Measurements from ENCODE around the gene PIEZO2.

PIEZO2 gene

DNA sequence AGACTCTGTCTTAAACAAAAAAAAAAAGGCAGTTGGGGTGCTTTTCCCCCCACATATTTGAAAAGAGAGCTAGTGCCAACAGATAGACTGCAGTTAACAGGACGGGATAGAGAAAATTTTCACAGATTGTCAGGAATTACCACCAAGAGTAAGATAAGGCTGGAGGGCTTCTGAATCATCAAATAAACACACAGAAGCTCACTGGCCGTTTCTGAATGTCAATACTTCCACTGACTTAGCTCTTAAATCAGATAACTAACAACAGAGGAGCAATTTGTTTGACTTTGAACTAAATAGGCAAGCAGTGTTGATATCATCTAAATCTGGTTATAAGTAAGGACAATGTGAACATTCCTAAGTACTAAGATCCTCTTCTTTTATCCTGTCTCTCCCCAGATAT is 34.7 kb downstream of the PIEZO2 start:
- Histone ChIP-seq H3K27me3 (replicated peaks in 2 of 5; ENCODE audit: control insufficient read depth in 4 of 5, insufficient read depth in 5 of 5, low read length in 4 of 5) (peaks cover 0 to 2% (median 0%) of the 10 kb centered on the region in 5 experiments), H3K9me3 (ENCODE audit: control extremely low read depth in 1 of 5, control insufficient read depth in 4 of 5, insufficient read depth in 2 of 5, low read depth in 1 of 5, low read length in 4 of 5) (no peaks in the 10 kb centered on the region), H3K4me3 (ENCODE audit: control insufficient read depth in 1 of 7, extremely low read depth in 1 of 7, insufficient read depth in 4 of 7, low read depth in 2 of 7, low read length in 6 of 7) (no peak overlapping the region), H3K36me3 (ENCODE audit: control insufficient read depth in 4 of 4, insufficient read depth in 4 of 4, low read length in 3 of 4) (no peaks in the 10 kb centered on the region), H3K27ac (ENCODE audit: insufficient read depth in 1 of 2, low read depth in 1 of 2, low read length in 2 of 2, poor library complexity in 1 of 2, severe bottlenecking in 2 of 2) (no peak overlapping the region), H3K4me1 (ENCODE audit: control extremely low read depth in 1 of 4, control insufficient read depth in 4 of 4, insufficient read depth in 4 of 4, low read length in 3 of 4) (no peaks in the 10 kb centered on the region)
- 83% methylated on average over 1 of the region's 2 CpGs for WGBS (ENCODE audit: insufficient coverage)
- CTCF ChIA-PET, result interaction anchor here (0.6 kb wide), 1 partner anchor 9 kb away, joined by 3 read pairs; no protein-coding TSS in a partner anchor
- no peak for DNase-seq
- POLR2A ChIA-PET, result no interaction called here

DNA sequence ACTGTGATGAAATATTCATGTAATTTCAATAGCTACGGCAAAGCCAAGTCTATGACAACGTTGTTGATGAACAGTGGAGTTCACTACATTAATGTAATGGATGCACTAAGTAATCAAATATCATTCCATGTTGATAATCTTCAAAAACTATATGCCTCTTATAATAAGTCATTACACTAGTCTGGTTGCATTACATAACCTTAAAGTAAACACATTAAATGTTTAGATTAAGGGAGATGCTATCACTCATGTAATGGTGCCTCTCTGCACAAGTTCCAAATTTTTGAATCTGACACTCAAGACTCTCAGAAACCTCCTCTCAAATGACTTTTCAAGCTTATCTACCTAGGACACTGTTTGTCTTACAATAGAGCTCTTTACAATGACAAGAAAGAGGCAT is 35.4 kb downstream of the PIEZO2 start:
- no peak overlapping the region for H3K4me3 ChIP-seq (ENCODE audit: control insufficient read depth in 1 of 7, extremely low read depth in 1 of 7, insufficient read depth in 4 of 7, low read depth in 2 of 7, low read length in 6 of 7)
- peaks cover 0 to 2% (median 0%) of the 10 kb centered on the region in 5 experiments for H3K27me3 ChIP-seq (replicated peaks in 2 of 5; ENCODE audit: control insufficient read depth in 4 of 5, insufficient read depth in 5 of 5, low read length in 4 of 5)
- CTCF ChIA-PET, result no interaction called here
- no peak overlapping the region for H3K27ac ChIP-seq (ENCODE audit: insufficient read depth in 1 of 2, low read depth in 1 of 2, low read length in 2 of 2, poor library complexity in 1 of 2, severe bottlenecking in 2 of 2)
- WGBS (ENCODE audit: insufficient coverage), result no CpG with 5 or more reads among the region's 2 CpGs
- POLR2A ChIA-PET, result no interaction called here
- DNase-seq, result no peak
- H3K36me3 ChIP-seq (ENCODE audit: control insufficient read depth in 4 of 4, insufficient read depth in 4 of 4, low read length in 3 of 4), result no peaks in the 10 kb centered on the region
- no peaks in the 10 kb centered on the region for H3K9me3 ChIP-seq (ENCODE audit: control extremely low read depth in 1 of 5, control insufficient read depth in 4 of 5, insufficient read depth in 2 of 5, low read depth in 1 of 5, low read length in 4 of 5)
- H3K4me1 ChIP-seq (ENCODE audit: control extremely low read depth in 1 of 4, control insufficient read depth in 4 of 4, insufficient read depth in 4 of 4, low read length in 3 of 4), result no peaks in the 10 kb centered on the region

DNA sequence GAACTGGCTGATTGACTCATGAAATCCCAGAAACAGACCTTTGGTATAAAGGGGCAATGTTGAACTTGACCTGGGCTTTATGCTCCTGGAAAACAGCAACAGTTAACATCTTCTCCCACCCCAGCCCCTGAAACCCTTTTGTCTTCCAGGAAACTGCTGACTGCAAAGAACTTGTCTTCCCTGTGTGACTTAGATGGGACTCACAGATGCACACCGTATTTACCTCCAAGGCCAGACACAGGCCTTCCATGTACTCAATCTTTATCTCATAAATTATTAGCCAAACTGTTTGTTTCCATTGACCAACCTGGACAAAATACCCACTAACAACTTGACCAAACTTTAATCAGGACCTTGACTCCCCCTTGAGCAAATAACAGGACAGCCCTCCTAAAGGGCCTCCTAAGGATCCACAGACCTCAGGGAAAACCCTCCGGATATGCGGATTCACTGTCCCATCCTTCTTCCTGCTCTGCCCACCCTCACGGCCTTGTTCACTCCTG is 36.3 kb downstream of the PIEZO2 start:
- H3K27me3 ChIP-seq (replicated peaks in 2 of 5; ENCODE audit: control insufficient read depth in 4 of 5, insufficient read depth in 5 of 5, low read length in 4 of 5), result peaks cover 0 to under 1% (median 0%) of the 10 kb centered on the region in 5 experiments
- POLR2A ChIA-PET, result no interaction called here
- no peak overlapping the region for H3K4me3 ChIP-seq (ENCODE audit: control insufficient read depth in 1 of 7, extremely low read depth in 1 of 7, insufficient read depth in 4 of 7, low read depth in 2 of 7, low read length in 6 of 7)
- no peak for DNase-seq
- no peaks in the 10 kb centered on the region for H3K9me3 ChIP-seq (ENCODE audit: control extremely low read depth in 1 of 5, control insufficient read depth in 4 of 5, insufficient read depth in 2 of 5, low read depth in 1 of 5, low read length in 4 of 5)
- 93% methylated on average over 3 of the region's 4 CpGs for WGBS (ENCODE audit: insufficient coverage)
- H3K36me3 ChIP-seq (ENCODE audit: control insufficient read depth in 4 of 4, insufficient read depth in 4 of 4, low read length in 3 of 4), result no peaks in the 10 kb centered on the region
- H3K27ac ChIP-seq (ENCODE audit: insufficient read depth in 1 of 2, low read depth in 1 of 2, low read length in 2 of 2, poor library complexity in 1 of 2, severe bottlenecking in 2 of 2), result no peak overlapping the region
- CTCF ChIA-PET, result no interaction called here
- no peaks in the 10 kb centered on the region for H3K4me1 ChIP-seq (ENCODE audit: control extremely low read depth in 1 of 4, control insufficient read depth in 4 of 4, insufficient read depth in 4 of 4, low read length in 3 of 4)

- Histone ChIP-seq H3K4me3 (ENCODE audit: control insufficient read depth in 1 of 7, extremely low read depth in 1 of 7, insufficient read depth in 4 of 7, low read depth in 2 of 7, low read length in 6 of 7) (no peak overlapping the region), H3K4me1 (ENCODE audit: control extremely low read depth in 1 of 4, control insufficient read depth in 4 of 4, insufficient read depth in 4 of 4, low read length in 3 of 4) (no peaks in the 10 kb centered on the region), H3K27me3 (replicated peaks in 2 of 5; ENCODE audit: control insufficient read depth in 4 of 5, insufficient read depth in 5 of 5, low read length in 4 of 5) (no peaks in the 10 kb centered on the region), H3K27ac (ENCODE audit: insufficient read depth in 1 of 2, low read depth in 1 of 2, low read length in 2 of 2, poor library complexity in 1 of 2, severe bottlenecking in 2 of 2) (no peak overlapping the region), H3K9me3 (ENCODE audit: control extremely low read depth in 1 of 5, control insufficient read depth in 4 of 5, insufficient read depth in 2 of 5, low read depth in 1 of 5, low read length in 4 of 5) (no peaks in the 10 kb centered on the region), H3K36me3 (ENCODE audit: control insufficient read depth in 4 of 4, insufficient read depth in 4 of 4, low read length in 3 of 4) (no peaks in the 10 kb centered on the region)
- POLR2A ChIA-PET, result no interaction called here
- CTCF ChIA-PET, result no interaction called here
- WGBS (ENCODE audit: insufficient coverage), result 90% methylated on average over 2 of the region's 3 CpGs
- DNase-seq, result no peak
Observed at GRCh38 chr18:11112286-11112685, 37.1 kb downstream of the PIEZO2 start.

DNA sequence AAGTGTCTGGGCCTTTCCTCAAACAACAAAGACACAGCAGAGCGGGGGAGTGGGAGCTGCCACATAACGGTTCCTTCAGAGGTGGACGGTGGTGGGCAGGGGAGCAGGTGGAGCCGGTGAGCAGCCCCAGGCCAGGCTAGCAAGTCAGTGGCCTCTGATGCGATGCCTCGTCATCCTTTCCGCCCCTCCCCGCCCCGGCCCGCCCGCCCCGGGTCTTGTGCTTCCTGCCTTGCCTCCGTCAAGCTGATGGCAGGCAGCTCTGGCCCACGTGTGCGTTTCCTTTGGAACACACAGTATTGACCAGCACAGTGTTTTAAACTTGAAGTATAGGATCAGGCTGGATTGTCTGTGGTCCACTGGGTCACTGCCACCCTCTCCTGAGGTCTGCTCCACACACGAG is 38.9 kb downstream of the PIEZO2 start:
- Histone ChIP-seq H3K9me3 (ENCODE audit: control extremely low read depth in 1 of 5, control insufficient read depth in 4 of 5, insufficient read depth in 2 of 5, low read depth in 1 of 5, low read length in 4 of 5) (no peaks in the 10 kb centered on the region), H3K27ac (ENCODE audit: insufficient read depth in 1 of 2, low read depth in 1 of 2, low read length in 2 of 2, poor library complexity in 1 of 2, severe bottlenecking in 2 of 2) (no peak overlapping the region), H3K27me3 (replicated peaks in 2 of 5; ENCODE audit: control insufficient read depth in 4 of 5, insufficient read depth in 5 of 5, low read length in 4 of 5) (no peaks in the 10 kb centered on the region), H3K4me3 (ENCODE audit: control insufficient read depth in 1 of 7, extremely low read depth in 1 of 7, insufficient read depth in 4 of 7, low read depth in 2 of 7, low read length in 6 of 7) (no peak overlapping the region), H3K36me3 (ENCODE audit: control insufficient read depth in 4 of 4, insufficient read depth in 4 of 4, low read length in 3 of 4) (no peaks in the 10 kb centered on the region), H3K4me1 (ENCODE audit: control extremely low read depth in 1 of 4, control insufficient read depth in 4 of 4, insufficient read depth in 4 of 4, low read length in 3 of 4) (no peaks in the 10 kb centered on the region)
- no peak for DNase-seq
- ChIA-PET POLR2A (no interaction called here), CTCF (no interaction called here)
- WGBS (ENCODE audit: insufficient coverage), result 96% methylated on average over 7 of the region's 16 CpGs

DNA sequence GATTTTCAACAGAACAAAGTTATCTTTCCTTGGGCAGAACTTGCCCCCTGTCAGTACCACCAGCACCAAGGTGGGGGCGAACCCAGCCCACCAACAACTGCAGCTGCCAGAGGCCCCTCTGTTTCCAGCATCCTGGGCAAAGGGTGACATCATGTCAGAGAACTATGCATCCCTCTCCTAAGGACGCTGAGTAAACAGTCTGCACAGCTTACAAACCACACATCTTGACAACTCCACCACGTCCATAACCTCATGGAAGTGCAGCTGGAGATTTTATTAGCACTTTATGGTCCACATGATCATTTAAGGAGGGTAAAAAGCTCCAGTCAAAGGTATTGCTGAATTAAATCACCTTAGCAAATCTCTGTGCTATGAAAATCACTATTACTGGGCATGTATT is 40.4 kb downstream of the PIEZO2 start:
- CTCF ChIA-PET, result no interaction called here
- Histone ChIP-seq H3K4me1 (ENCODE audit: control extremely low read depth in 1 of 4, control insufficient read depth in 4 of 4, insufficient read depth in 4 of 4, low read length in 3 of 4) (no peaks in the 10 kb centered on the region), H3K27ac (ENCODE audit: insufficient read depth in 1 of 2, low read depth in 1 of 2, low read length in 2 of 2, poor library complexity in 1 of 2, severe bottlenecking in 2 of 2) (no peak overlapping the region), H3K36me3 (ENCODE audit: control insufficient read depth in 4 of 4, insufficient read depth in 4 of 4, low read length in 3 of 4) (no peaks in the 10 kb centered on the region), H3K9me3 (ENCODE audit: control extremely low read depth in 1 of 5, control insufficient read depth in 4 of 5, insufficient read depth in 2 of 5, low read depth in 1 of 5, low read length in 4 of 5) (no peaks in the 10 kb centered on the region), H3K4me3 (ENCODE audit: control insufficient read depth in 1 of 7, extremely low read depth in 1 of 7, insufficient read depth in 4 of 7, low read depth in 2 of 7, low read length in 6 of 7) (no peak overlapping the region), H3K27me3 (replicated peaks in 2 of 5; ENCODE audit: control insufficient read depth in 4 of 5, insufficient read depth in 5 of 5, low read length in 4 of 5) (no peaks in the 10 kb centered on the region)
- POLR2A ChIA-PET, result no interaction called here
- DNase-seq, result no peak
- WGBS (ENCODE audit: insufficient coverage), result 30% methylated on average over 2 of the region's 3 CpGs

DNA sequence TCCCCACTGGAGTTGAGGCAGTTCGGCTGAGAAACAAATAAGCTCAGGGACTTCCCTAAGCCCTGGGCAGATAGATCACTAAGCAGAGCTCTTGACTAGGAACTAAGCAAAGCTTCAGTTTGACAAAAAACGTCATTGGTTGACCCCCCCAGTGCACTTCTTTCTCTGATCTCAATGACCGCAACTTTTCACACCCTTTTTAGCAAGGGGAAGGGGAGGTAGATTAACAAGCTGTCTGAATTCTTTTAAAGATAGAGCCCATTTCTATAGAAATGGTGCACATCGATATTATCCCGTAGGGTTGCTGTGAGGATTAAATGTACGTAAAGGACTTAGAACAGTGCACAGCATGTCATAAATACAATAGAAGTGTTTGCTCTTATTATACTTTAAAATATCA is 42.5 kb downstream of the PIEZO2 start:
- Histone ChIP-seq H3K4me3 (ENCODE audit: control insufficient read depth in 1 of 7, extremely low read depth in 1 of 7, insufficient read depth in 4 of 7, low read depth in 2 of 7, low read length in 6 of 7) (no peak overlapping the region), H3K36me3 (ENCODE audit: control insufficient read depth in 4 of 4, insufficient read depth in 4 of 4, low read length in 3 of 4) (no peaks in the 10 kb centered on the region), H3K27ac (ENCODE audit: insufficient read depth in 1 of 2, low read depth in 1 of 2, low read length in 2 of 2, poor library complexity in 1 of 2, severe bottlenecking in 2 of 2) (no peak overlapping the region), H3K9me3 (ENCODE audit: control extremely low read depth in 1 of 5, control insufficient read depth in 4 of 5, insufficient read depth in 2 of 5, low read depth in 1 of 5, low read length in 4 of 5) (no peaks in the 10 kb centered on the region), H3K27me3 (replicated peaks in 2 of 5; ENCODE audit: control insufficient read depth in 4 of 5, insufficient read depth in 5 of 5, low read length in 4 of 5) (no peaks in the 10 kb centered on the region), H3K4me1 (ENCODE audit: control extremely low read depth in 1 of 4, control insufficient read depth in 4 of 4, insufficient read depth in 4 of 4, low read length in 3 of 4) (no peaks in the 10 kb centered on the region)
- DNase-seq, result no peak
- POLR2A ChIA-PET, result no interaction called here
- 100% methylated on average over 2 of the region's 6 CpGs for WGBS (ENCODE audit: insufficient coverage)
- CTCF ChIA-PET, result interaction anchor here (0.9 kb wide), 1 partner anchor 9 kb away, joined by 3 read pairs; no protein-coding TSS in a partner anchor
